ENCODE measurements around the gene NUDCD3.

DNA sequence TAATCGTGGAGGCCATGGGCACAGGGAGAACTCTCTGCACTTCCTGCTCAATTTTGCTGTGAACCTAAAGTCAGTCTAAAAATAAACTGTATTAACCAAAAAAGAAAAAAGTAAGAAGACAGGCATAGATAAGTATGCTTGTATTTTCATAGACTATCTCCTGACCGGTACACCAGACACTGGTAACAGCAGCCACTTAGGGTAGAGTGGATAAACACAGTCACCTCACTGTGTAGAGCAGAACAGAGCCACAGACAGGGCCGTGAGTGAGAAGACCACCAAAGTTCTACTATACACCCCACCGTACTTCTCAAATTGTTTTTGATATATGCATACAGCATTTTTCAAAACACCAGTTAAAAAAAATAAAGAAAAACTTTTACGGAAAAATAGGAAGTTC lies 25.0 kb downstream of the NUDCD3 start:
- no peak for TF ChIP-seq EZH2 (IDR thresholded peaks at IDR 0.05; ENCODE audit: borderline replicate concordance, low read length)
- TF ChIP-seq, protein P1, sequence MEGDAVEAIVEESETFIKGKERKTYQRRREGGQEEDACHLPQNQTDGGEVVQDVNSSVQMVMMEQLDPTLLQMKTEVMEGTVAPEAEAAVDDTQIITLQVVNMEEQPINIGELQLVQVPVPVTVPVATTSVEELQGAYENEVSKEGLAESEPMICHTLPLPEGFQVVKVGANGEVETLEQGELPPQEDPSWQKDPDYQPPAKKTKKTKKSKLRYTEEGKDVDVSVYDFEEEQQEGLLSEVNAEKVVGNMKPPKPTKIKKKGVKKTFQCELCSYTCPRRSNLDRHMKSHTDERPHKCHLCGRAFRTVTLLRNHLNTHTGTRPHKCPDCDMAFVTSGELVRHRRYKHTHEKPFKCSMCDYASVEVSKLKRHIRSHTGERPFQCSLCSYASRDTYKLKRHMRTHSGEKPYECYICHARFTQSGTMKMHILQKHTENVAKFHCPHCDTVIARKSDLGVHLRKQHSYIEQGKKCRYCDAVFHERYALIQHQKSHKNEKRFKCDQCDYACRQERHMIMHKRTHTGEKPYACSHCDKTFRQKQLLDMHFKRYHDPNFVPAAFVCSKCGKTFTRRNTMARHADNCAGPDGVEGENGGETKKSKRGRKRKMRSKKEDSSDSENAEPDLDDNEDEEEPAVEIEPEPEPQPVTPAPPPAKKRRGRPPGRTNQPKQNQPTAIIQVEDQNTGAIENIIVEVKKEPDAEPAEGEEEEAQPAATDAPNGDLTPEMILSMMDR (conservative IDR thresholded peaks at IDR 0.05 in 1 of 2, IDR thresholded peaks at IDR 0.05 in 1 of 2; ENCODE audit: extremely low read depth in 1 of 2, insufficient read depth in 1 of 2, low read depth in 1 of 2, low read length in 2 of 2) = no peak
